Panc1 (cell line): ENCODE data around the gene HYLS1. TPM values are rescaled to one million over a fixed set of nuclear protein-coding genes. Genes with fewer than 3 reads are reported as not detected.

Source experiments
- ATAC-seq: fragments of 200-7000 bp; cut with Tn5 transposase; 2 replicates; pipeline ENCODE4 v1.9.1; 2020; ENCODE audit warnings: mild to moderate bottlenecking, moderate library complexity
- BruUV-seq: library from RNA; stranded (reverse); fragments of 400-500 nt; replicated peaks from 2 replicates; lab custom pipeline; 2021; lab: Mats Ljungman, UMichigan
- CTCF ChIA-PET: fragments of 300-600 bp; sonication (Branson Sonifier 250); formaldehyde crosslinking; loops from one replicate; lab custom pipeline; 2022; ENCODE audit warnings: antibody characterized with exemption; lab: Charles Lee
- POLR2A ChIA-PET: fragments of 300-600 bp; sonication (Branson Sonifier 250); formaldehyde crosslinking; loops from one replicate; lab custom pipeline; 2022; ENCODE audit warnings: antibody characterized with exemption; lab: Charles Lee
- DNase-seq: peaks from one replicate; pipeline ENCODE4 v3.0.0-alpha.2; 2010; ENCODE audit warnings: low read depth, low spot score
- H3K27ac ChIP-seq: 2 replicates; pipeline ENCODE4 v1.5.1; 2011; ENCODE audit warnings: mild to moderate bottlenecking, low read length, inconsistent platforms
- H3K27me3 ChIP-seq: fragments of 200-500 bp; sonication (Bioruptor generic); 2 replicates; pipeline ENCODE4 v1.6.0; 2014; ENCODE audit warnings: low read length, inconsistent platforms; ENCODE audit not compliant: control insufficient read depth, insufficient read depth
- H3K36me3 ChIP-seq: fragments of 200-500 bp; sonication (Bioruptor generic); 2 replicates; pipeline ENCODE4 v1.5.1; 2014; ENCODE audit warnings: inconsistent platforms, mild to moderate bottlenecking, low read length, moderate library complexity; ENCODE audit not compliant: control insufficient read depth, insufficient read depth
- H3K4me1 ChIP-seq: 2 replicates; pipeline ENCODE4 v1.5.1; 2011; ENCODE audit warnings: inconsistent platforms, mild to moderate bottlenecking, low read length, moderate library complexity; ENCODE audit not compliant: control insufficient read depth, insufficient read depth
- H3K4me3 ChIP-seq, 2 experiments: 2 replicates each; pipeline ENCODE4 v1.5.1; 2011 to 2012; ENCODE audit warnings: low read depth in 2 of 2, low read length in 2 of 2, mild to moderate bottlenecking in 2 of 2, inconsistent platforms in 1 of 2, moderate library complexity in 1 of 2
- H3K9me3 ChIP-seq: fragments of 200-500 bp; sonication (Bioruptor generic); 2 replicates; pipeline ENCODE4 v1.5.1; 2014; ENCODE audit warnings: low read depth, mild to moderate bottlenecking, inconsistent platforms, low read length, moderate library complexity; ENCODE audit not compliant: control insufficient read depth, insufficient read depth
- CTCF ChIP-seq: fragments of 450-650 bp; IDR thresholded peaks from 2 replicates; pipeline ENCODE4 v1.5.1; 2017; ENCODE audit warnings: mild to moderate bottlenecking
- POLR2AphosphoS5 ChIP-seq: IDR thresholded peaks from 2 replicates; pipeline ENCODE4 v1.6.1; 2012; ENCODE audit warnings: mild to moderate bottlenecking, low read depth, low read length, moderate library complexity
- REST ChIP-seq, 2 experiments: IDR thresholded peaks; 2 replicates each; pipeline ENCODE4 v1.6.1; 2011 to 2012; ENCODE audit warnings: low read depth in 2 of 2, control low read depth in 1 of 2, low read length in 1 of 2, mild to moderate bottlenecking in 1 of 2, moderate library complexity in 1 of 2; ENCODE audit not compliant: insufficient read depth in 1 of 2
- SIN3A ChIP-seq: IDR thresholded peaks from 2 replicates; pipeline ENCODE4 v1.6.1; 2012; ENCODE audit warnings: low read depth, mild to moderate bottlenecking, low read length, moderate library complexity, borderline replicate concordance; ENCODE audit not compliant: insufficient read depth
- TCF7L2 ChIP-seq: IDR thresholded peaks from 2 replicates; pipeline ENCODE4 v1.6.1; 2011; ENCODE audit warnings: mild to moderate bottlenecking, low read depth, low read length, inconsistent platforms
- in situ Hi-C: cut with HindIII; loops from 2 replicates; pipeline ENCODE4 v1.10.0; 2016; ENCODE audit warnings: low sequenced_read_pairs, low pct_unique_long_range_greater_than_20kb
- intact Hi-C: fragments of 100-400 bp; cut with micrococcal nuclease; formaldehyde crosslinking; loops from one replicate; pipeline ENCODE4 v1.10.0; 2022; ENCODE audit not compliant: unreplicated experiment
- total RNA-seq: library from RNA; stranded (reverse); gene quantifications from one replicate; pipeline ENCODE4 v1.2.1, GENCODE V29; 2021; ENCODE audit not compliant: unreplicated experiment

HYLS1 gene
- total RNA-seq, 1 experiment from 2014 or later, result 32.2 TPM

GRCh38 chr11:125948278-125949051, 61.0 kb downstream of the HYLS1 start:
- intact Hi-C loops, result no loop called here
- POLR2A ChIA-PET, result no interaction called here
- no TSS peak for BruUV-seq
- H3K4me1 ChIP-seq, result no peaks in the 10 kb centered on the region
- no peak overlapping the region for H3K4me3 ChIP-seq
- DNase-seq (no peak), ATAC-seq (no peak)
- H3K36me3 ChIP-seq, result no peaks in the 10 kb centered on the region
- TF ChIP-seq REST (IDR thresholded peaks at IDR 0.05; ENCODE audit: insufficient read depth in 1 of 2, low read depth in 2 of 2, low read length in 1 of 2) (no peak), POLR2AphosphoS5 (no peak), SIN3A (no peak), CTCF (no peak), TCF7L2 (no peak)
- CTCF ChIA-PET, result no interaction called here
- in situ Hi-C loops, result loop anchor here (25.0 kb wide), 1 partner anchor 264 kb away; the partner anchor contains the start of genes FAM118B and RPUSD4
- H3K9me3 ChIP-seq, result no peaks in the 10 kb centered on the region
- H3K27ac ChIP-seq, result no peak overlapping the region
- H3K27me3 ChIP-seq, result no peaks in the 10 kb centered on the region

GRCh38 chr11:125949271-125950177, 62.1 kb downstream of the HYLS1 start:
- in situ Hi-C loops, result loop anchor here (25.0 kb wide), 1 partner anchor 263 kb away; the partner anchor contains the start of genes FAM118B and RPUSD4
- DNase-seq, result no peak

More at GRCh38 chr11:125949271-125950177, 62.1 kb downstream of the HYLS1 start:
- no peaks in the 10 kb centered on the region for H3K9me3 ChIP-seq
- no peaks in the 10 kb centered on the region for H3K27me3 ChIP-seq
- H3K4me1 ChIP-seq, result no peaks in the 10 kb centered on the region
- H3K27ac ChIP-seq, result no peak overlapping the region
- POLR2A ChIA-PET, result no interaction called here
- TF ChIP-seq CTCF (no peak), TCF7L2 (no peak), POLR2AphosphoS5 (no peak), SIN3A (no peak), REST (IDR thresholded peaks at IDR 0.05; ENCODE audit: insufficient read depth in 1 of 2, low read depth in 2 of 2, low read length in 1 of 2) (no peak)
- H3K4me3 ChIP-seq, result no peak overlapping the region
- no peak for ATAC-seq
- intact Hi-C loops, result no loop called here
- BruUV-seq, result no TSS peak
- H3K36me3 ChIP-seq, result no peaks in the 10 kb centered on the region
- CTCF ChIA-PET, result interaction anchor here (0.7 kb wide), 1 partner anchor 46 kb away, joined by 12 read pairs; no protein-coding TSS in a partner anchor
